ENCODE results near the gene PSMB10.

DNA sequence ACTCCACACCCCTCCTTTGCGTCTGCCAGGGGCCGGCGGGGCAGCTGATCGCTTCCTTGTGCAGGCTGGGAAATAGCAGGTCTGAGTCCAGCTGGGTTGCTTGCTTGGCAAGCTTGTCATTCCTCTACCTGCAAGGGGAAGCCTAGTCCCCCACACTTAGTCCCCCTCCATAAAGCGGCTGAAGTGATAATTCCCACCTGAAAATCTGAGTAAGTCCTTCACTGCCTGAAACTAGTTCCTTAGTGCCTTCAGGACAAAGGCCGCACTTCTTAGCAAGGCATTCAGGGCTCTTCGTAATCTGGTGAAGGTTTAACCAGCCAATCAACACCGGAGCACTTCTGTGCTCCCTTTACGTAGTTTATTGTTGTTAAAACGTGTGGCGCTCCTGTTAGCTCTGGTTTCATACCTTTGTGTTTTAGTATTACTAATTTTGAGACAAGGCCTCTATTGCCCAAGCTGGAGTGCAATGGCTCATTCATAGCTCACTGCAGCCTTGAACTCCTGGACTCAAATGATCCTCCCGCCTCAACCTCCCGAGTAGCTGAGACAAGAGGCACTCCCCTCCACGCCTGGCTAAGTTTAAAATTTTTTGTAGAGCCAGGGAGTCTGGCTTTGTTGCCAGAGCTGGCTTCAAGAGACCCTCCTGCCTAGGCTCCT is 42.8 kb downstream of the PSMB10 start:
- no peak for TF ChIP-seq CTCF (IDR thresholded peaks at IDR 0.05)
- no peak for TF ChIP-seq POLR2AphosphoS5 (IDR thresholded peaks at IDR 0.05)
